OCI-LY7 (cell line): Measurements from ENCODE around the gene SMAP1.

ENCODE experiments used
- CTCF ChIP-seq: fragments of 200-600 bp; sonication (generic); conservative IDR thresholded peaks from 2 replicates; pipeline ENCODE4 v1.5.1; 2014; ENCODE audit warnings: mild to moderate bottlenecking, antibody characterized with exemption, low read length, moderate library complexity, mixed read lengths
- EZH2phosphoT487 ChIP-seq: fragments of 200-600 bp; sonication (generic); IDR thresholded peaks from 2 replicates; pipeline ENCODE4 v1.6.1; 2018; ENCODE audit warnings: low read depth, borderline replicate concordance, mild to moderate bottlenecking, mixed run types, antibody characterized with exemption, low read length, moderate library complexity, mixed read lengths

GRCh38 chr6:70903665-70904452, 236.2 kb downstream of the SMAP1 start:
- TF ChIP-seq CTCF, result no peak
- TF ChIP-seq EZH2phosphoT487, result no peak
